Prostate gland (tissue), 2 donors: ENCODE measurements around the gene MALRD1. TPM values are rescaled to one million over a fixed set of nuclear protein-coding genes. Genes with fewer than 3 reads are reported as not detected.

ENCODE experiments used
- DNase-seq: peaks from one replicate; pipeline ENCODE4 v3.0.0-alpha.2; 2019; ENCODE audit warnings: low spot score
- H3K27ac ChIP-seq, 2 donors: fragments of 200-600 bp; sonication (generic); 2 replicates each; pipeline ENCODE4 v1.5.1; 2017 to 2019
- H3K27me3 ChIP-seq: fragments of 200-600 bp; sonication (generic); replicated peaks from 2 replicates; pipeline ENCODE4 v1.5.1; 2019; ENCODE audit not compliant: insufficient read depth
- H3K36me3 ChIP-seq, 2 donors: fragments of 200-600 bp; sonication (generic); 1 replicate in 1 of 2; 2 replicates in 1 of 2; pipeline versions ENCODE4 v1.5.1 to v1.8.1; 2017 to 2019
- H3K4me1 ChIP-seq: fragments of 200-600 bp; sonication (generic); replicated peaks from 2 replicates; pipeline ENCODE4 v1.5.1; 2019
- H3K4me3 ChIP-seq, 2 donors: fragments of 200-600 bp; sonication (generic); 2 replicates each; pipeline ENCODE4 v1.5.1; 2017 to 2019
- H3K9me3 ChIP-seq: fragments of 200-600 bp; sonication (generic); 2 replicates; pipeline ENCODE4 v1.5.1; 2017
- POLR2A ChIP-seq: fragments of 450-650 bp; IDR thresholded peaks from one replicate; pipeline ENCODE4 v1.6.1; 2016; ENCODE audit warnings: antibody characterized with exemption, mild to moderate bottlenecking
- POLR2AphosphoS5 ChIP-seq: sonication (generic); formaldehyde crosslinking; IDR thresholded peaks from one replicate; pipeline ENCODE4 v1.6.1; 2017; ENCODE audit warnings: antibody characterized with exemption
- WGBS: methylation state at CpG from one replicate; pipeline ENCODE4 v1.1.5; 2018; 5-methylcytosine and 5-hydroxymethylcytosine counted together
- intact Hi-C: fragments of 100-400 bp; cut with DNase I; formaldehyde crosslinking; loops from one replicate; pipeline ENCODE4 v1.14.2; 2022
- total RNA-seq, 2 donors: library from RNA; depleted of rRNA; stranded (reverse); fragments of >200 nt; gene quantifications; one replicate each; pipeline ENCODE4 v1.1.0, GENCODE V29; 2016
- TF ChIP-seq, protein P1 (sequence below), 4 experiments: fragments of 200-600 bp in 2 of 4; fragments of 450-650 bp in 2 of 4; sonication (generic) in 2 of 4; IDR thresholded peaks; 1 replicate in 3 of 4; 2 replicates in 1 of 4; pipeline ENCODE4 v1.5.1; 2016 to 2019; ENCODE audit warnings: antibody characterized with exemption in 4 of 4, mild to moderate bottlenecking in 2 of 4, moderate library complexity in 2 of 4

The MALRD1 gene
- total RNA-seq, 2 donors from 2014 or later = 2.1 TPM; not detected in 1

DNA sequence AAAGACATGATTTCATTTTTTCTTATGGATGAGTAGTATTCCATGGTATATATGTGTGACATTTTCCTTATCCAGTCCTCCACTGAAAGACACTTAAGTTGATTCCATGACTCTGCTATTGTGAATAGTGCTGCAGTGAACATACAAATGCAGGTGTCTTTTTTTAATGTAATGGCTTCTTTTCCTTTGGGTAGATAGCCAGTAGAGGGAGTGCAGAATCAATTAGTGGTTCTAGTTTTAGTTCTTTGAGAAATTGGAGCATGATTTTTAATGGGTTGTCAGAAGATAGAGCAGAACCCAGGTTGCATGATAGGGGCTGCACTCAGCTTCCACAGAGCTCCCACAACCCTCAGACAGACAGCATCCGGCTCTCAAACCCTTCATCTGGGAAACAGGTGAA lies 614.7 kb downstream of the MALRD1 start:
- no peaks in the 10 kb centered on the region for H3K36me3 ChIP-seq
- H3K4me1 ChIP-seq = no peaks in the 10 kb centered on the region
- intact Hi-C loops = no loop called here
- TF ChIP-seq, protein P1, sequence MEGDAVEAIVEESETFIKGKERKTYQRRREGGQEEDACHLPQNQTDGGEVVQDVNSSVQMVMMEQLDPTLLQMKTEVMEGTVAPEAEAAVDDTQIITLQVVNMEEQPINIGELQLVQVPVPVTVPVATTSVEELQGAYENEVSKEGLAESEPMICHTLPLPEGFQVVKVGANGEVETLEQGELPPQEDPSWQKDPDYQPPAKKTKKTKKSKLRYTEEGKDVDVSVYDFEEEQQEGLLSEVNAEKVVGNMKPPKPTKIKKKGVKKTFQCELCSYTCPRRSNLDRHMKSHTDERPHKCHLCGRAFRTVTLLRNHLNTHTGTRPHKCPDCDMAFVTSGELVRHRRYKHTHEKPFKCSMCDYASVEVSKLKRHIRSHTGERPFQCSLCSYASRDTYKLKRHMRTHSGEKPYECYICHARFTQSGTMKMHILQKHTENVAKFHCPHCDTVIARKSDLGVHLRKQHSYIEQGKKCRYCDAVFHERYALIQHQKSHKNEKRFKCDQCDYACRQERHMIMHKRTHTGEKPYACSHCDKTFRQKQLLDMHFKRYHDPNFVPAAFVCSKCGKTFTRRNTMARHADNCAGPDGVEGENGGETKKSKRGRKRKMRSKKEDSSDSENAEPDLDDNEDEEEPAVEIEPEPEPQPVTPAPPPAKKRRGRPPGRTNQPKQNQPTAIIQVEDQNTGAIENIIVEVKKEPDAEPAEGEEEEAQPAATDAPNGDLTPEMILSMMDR (IDR thresholded peaks at IDR 0.05) = no peak
- TF ChIP-seq POLR2A (no peak), POLR2AphosphoS5 (no peak)
- no peaks in the 10 kb centered on the region for H3K9me3 ChIP-seq
- no peak for DNase-seq
- 94% methylated on average over 1 of the region's 1 CpG for WGBS
- no peaks in the 10 kb centered on the region for H3K27me3 ChIP-seq
- H3K27ac ChIP-seq = no peak overlapping the region
- no peak overlapping the region for H3K4me3 ChIP-seq

DNA sequence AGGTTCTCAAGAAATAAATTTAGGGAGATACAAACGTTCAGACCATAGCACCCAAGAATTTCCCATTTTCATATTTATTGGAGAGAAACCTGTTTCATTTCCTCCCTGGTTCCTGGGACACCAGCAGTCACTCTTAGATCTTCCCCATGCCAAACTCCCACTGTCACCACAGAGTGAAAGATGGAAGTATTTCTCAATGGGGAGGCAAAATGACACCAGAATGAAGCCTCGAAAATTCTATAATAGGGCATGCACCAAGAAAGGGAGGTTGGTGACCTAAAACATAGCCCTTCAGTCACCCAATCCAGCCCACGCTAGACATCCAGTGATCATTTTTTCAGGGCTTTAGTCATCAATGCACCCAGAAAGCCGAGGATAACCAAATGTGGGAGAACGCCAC lies 619.5 kb downstream of the MALRD1 start:
- DNase-seq = no peak
- intact Hi-C loops = no loop called here
- H3K4me3 ChIP-seq = no peak overlapping the region
- H3K4me1 ChIP-seq = no peaks in the 10 kb centered on the region
- H3K27ac ChIP-seq = no peak overlapping the region
- H3K36me3 ChIP-seq = no peaks in the 10 kb centered on the region
- TF ChIP-seq, protein P1 (IDR thresholded peaks at IDR 0.05) = no peak
- TF ChIP-seq POLR2AphosphoS5 (no peak), POLR2A (no peak)
- H3K27me3 ChIP-seq = no peaks in the 10 kb centered on the region
- 88% methylated on average over 5 of the region's 5 CpGs for WGBS
- no peaks in the 10 kb centered on the region for H3K9me3 ChIP-seq

DNA sequence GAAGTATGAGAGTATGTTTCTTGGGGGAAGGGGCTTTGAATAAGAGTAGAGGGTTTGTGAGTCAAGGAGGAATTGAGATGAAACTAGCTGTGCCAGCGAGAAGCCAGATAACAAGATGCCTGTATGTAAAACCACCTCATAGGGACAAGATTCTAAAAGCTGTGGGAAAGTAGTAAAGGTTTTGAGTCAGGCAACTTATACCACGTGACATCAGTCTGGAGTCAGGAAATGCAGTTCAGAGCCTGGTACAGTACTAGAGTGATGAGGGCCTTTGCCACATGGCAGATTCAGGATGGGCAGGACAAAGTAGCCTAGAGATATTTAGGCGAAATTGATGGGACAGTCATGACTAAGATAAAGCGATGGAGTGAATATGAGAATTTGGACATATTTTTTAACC lies 627.5 kb downstream of the MALRD1 start:
- TF ChIP-seq POLR2AphosphoS5 (no peak), POLR2A (no peak)
- TF ChIP-seq, protein P1 (IDR thresholded peaks at IDR 0.05) = no peak
- Histone ChIP-seq H3K27ac (no peak overlapping the region), H3K4me1 (no peaks in the 10 kb centered on the region), H3K27me3 (no peaks in the 10 kb centered on the region), H3K4me3 (no peak overlapping the region), H3K9me3 (no peaks in the 10 kb centered on the region), H3K36me3 (no peaks in the 10 kb centered on the region)
- DNase-seq = no peak
- WGBS = 88% methylated on average over 4 of the region's 4 CpGs
- intact Hi-C loops = no loop called here

DNA sequence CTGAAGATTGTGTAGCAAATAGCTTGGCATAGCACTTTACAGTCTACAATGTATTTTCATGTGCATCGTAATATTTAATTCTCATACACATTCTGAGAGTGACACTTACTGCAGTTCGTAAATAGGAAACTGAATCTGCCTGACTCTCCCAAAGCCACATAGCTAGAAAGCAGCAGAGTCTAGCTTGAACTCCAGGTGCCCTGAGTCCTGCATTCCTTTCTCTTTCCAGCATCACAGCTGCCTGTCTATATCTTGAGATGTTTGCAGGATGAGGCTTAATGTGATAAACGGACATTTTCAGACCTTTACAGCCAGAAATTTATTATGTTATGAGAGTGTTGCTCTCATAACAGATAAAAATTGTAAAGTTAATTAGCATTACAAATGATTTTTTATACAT lies 634.8 kb downstream of the MALRD1 start:
- no peaks in the 10 kb centered on the region for H3K36me3 ChIP-seq
- no peaks in the 10 kb centered on the region for H3K4me1 ChIP-seq
- TF ChIP-seq, protein P1 (IDR thresholded peaks at IDR 0.05) = no peak
- no peak for TF ChIP-seq POLR2A
- no peak for TF ChIP-seq POLR2AphosphoS5
- no peak overlapping the region for H3K27ac ChIP-seq
- H3K4me3 ChIP-seq = no peak overlapping the region
- H3K27me3 ChIP-seq = no peaks in the 10 kb centered on the region
- no peak for DNase-seq
- H3K9me3 ChIP-seq = no peaks in the 10 kb centered on the region
- intact Hi-C loops = no loop called here
- 49% methylated on average over 3 of the region's 3 CpGs for WGBS

DNA sequence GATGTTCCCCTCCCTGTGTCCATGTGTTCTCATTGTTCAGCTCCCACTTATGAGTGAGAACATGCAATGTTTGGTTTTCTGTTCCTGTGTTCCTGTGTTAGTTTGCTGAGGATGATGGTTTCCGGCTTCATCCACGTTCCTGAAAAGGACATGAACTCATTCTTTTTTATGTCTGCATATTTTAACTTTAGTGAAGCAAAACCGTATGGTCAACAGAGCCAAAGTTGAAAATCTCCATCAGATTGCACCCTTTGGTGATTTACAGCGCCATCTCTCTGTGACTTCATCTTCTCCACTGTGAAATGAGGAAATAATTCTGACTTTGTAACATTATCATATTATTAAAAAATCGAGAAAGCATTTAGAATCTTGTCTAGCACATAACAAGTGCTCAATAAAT lies 635.4 kb downstream of the MALRD1 start:
- H3K4me1 ChIP-seq = no peaks in the 10 kb centered on the region
- no peak overlapping the region for H3K27ac ChIP-seq
- no peak for DNase-seq
- no peaks in the 10 kb centered on the region for H3K27me3 ChIP-seq
- no peak overlapping the region for H3K4me3 ChIP-seq
- TF ChIP-seq POLR2AphosphoS5 (no peak), POLR2A (no peak)
- TF ChIP-seq, protein P1 (IDR thresholded peaks at IDR 0.05) = peak in 2 of 4 experiments; percentile 6 to 28
- H3K9me3 ChIP-seq = no peaks in the 10 kb centered on the region
- WGBS = 42% methylated on average over 5 of the region's 5 CpGs
- no peaks in the 10 kb centered on the region for H3K36me3 ChIP-seq
- intact Hi-C loops = no loop called here
